GM18507 (cell line): ENCODE measurements around the gene ESRRB.

Source experiments
- DNase-seq: peaks from one replicate; pipeline ENCODE4 v3.0.0; 2011; ENCODE audit warnings: low read depth; ENCODE audit not compliant: insufficient read length; ENCODE audit errors: extremely low spot score
- FAIRE-seq: peaks from 2 replicates; lab custom pipeline; 2011; peaks lifted over from hg19 to GRCh38; lab: Jason Lieb, UNC

Gene ESRRB

GRCh38 chr14:76432827-76433752, 57.2 kb downstream of the ESRRB start:
- FAIRE-seq (no peak), DNase-seq (no peak)

- DNase-seq (no peak), FAIRE-seq (no peak)
These were observed 58.3 kb downstream of the ESRRB start for GRCh38 chr14:76434220-76434619.

- DNase-seq (no peak), FAIRE-seq (no peak)
These were observed 63.4 kb downstream of the ESRRB start for GRCh38 chr14:76439237-76439775.

- FAIRE-seq (no peak), DNase-seq (no peak)
These were observed 70.5 kb downstream of the ESRRB start for GRCh38 chr14:76446486-76446885.

- FAIRE-seq (no peak), DNase-seq (no peak)
These were observed 71.0 kb downstream of the ESRRB start for GRCh38 chr14:76446921-76447320.

GRCh38 chr14:76450476-76450875, 74.5 kb downstream of the ESRRB start:
- no peak for FAIRE-seq
- DNase-seq, result no peak

- DNase-seq, result peak; percentile 48
These were observed 80.3 kb downstream of the ESRRB start for GRCh38 chr14:76456200-76456599.

GRCh38 chr14:76456891-76457586, 81.1 kb downstream of the ESRRB start:
- FAIRE-seq (no peak), DNase-seq (no peak)

More at GRCh38 chr14:76456200-76456599, 80.3 kb downstream of the ESRRB start:
- FAIRE-seq, result peak; percentile 78

GRCh38 chr14:76457841-76458240, 81.9 kb downstream of the ESRRB start:
- DNase-seq (no peak), FAIRE-seq (no peak)

GRCh38 chr14:76461886-76462285, 85.9 kb downstream of the ESRRB start:
- FAIRE-seq, result no peak
- no peak for DNase-seq

- FAIRE-seq (no peak), DNase-seq (no peak)
These were observed 86.4 kb downstream of the ESRRB start for GRCh38 chr14:76462330-76462729.

GRCh38 chr14:76463105-76463504, 87.2 kb downstream of the ESRRB start:
- FAIRE-seq, result no peak
- no peak for DNase-seq

- DNase-seq (no peak), FAIRE-seq (no peak)
These were observed 88.9 kb downstream of the ESRRB start for GRCh38 chr14:76464856-76465255.

GRCh38 chr14:76465664-76466063, 89.7 kb downstream of the ESRRB start:
- DNase-seq, result no peak
- no peak for FAIRE-seq

- FAIRE-seq, result no peak
- DNase-seq, result no peak
These were observed 91.8 kb downstream of the ESRRB start for GRCh38 chr14:76467711-76468155.

GRCh38 chr14:76472199-76472723, 96.3 kb downstream of the ESRRB start:
- DNase-seq, result no peak
- FAIRE-seq, result no peak

- FAIRE-seq (no peak), DNase-seq (no peak)
These were observed 97.7 kb downstream of the ESRRB start for GRCh38 chr14:76473481-76474263.

GRCh38 chr14:76480426-76480825, 104.5 kb downstream of the ESRRB start:
- no peak for FAIRE-seq
- DNase-seq, result no peak

- FAIRE-seq (no peak), DNase-seq (no peak)
These were observed 108.4 kb downstream of the ESRRB start for GRCh38 chr14:76484355-76484754.
